Measurements from ENCODE around the gene CLDN3.
A peak's percentile ranks its signal among the peaks of the same experiment; 100 is the strongest.

DNA sequence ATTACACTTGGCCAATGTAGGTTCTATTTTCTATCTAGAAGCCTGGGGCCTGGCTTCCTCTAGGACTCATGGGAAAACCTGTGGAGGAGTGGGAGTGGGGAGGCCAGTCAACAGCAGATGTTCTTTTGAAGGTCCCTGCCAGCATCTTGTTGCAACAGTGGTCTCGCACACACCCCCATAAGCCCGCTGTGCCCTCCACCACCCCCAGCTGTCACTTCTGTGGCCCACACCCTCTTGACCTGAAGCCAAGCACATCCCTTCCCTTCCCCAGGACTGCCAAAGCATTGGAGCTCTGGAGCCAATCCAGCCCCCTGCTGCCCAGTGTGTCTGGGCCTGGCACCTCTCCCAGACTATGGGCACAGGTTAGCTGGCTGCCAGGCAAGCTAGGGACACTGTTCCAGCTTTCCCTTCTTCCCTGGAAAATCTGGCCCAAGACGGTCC lies 48.7 kb downstream of the CLDN3 start:
- TF ChIP-seq, protein P1, sequence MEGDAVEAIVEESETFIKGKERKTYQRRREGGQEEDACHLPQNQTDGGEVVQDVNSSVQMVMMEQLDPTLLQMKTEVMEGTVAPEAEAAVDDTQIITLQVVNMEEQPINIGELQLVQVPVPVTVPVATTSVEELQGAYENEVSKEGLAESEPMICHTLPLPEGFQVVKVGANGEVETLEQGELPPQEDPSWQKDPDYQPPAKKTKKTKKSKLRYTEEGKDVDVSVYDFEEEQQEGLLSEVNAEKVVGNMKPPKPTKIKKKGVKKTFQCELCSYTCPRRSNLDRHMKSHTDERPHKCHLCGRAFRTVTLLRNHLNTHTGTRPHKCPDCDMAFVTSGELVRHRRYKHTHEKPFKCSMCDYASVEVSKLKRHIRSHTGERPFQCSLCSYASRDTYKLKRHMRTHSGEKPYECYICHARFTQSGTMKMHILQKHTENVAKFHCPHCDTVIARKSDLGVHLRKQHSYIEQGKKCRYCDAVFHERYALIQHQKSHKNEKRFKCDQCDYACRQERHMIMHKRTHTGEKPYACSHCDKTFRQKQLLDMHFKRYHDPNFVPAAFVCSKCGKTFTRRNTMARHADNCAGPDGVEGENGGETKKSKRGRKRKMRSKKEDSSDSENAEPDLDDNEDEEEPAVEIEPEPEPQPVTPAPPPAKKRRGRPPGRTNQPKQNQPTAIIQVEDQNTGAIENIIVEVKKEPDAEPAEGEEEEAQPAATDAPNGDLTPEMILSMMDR (IDR thresholded peaks at IDR 0.05) = peak in 2 of 6 experiments; percentile 8 to 15
- TF ChIP-seq POLR2A (IDR thresholded peaks at IDR 0.05) = no peak
